GM11168 (cell line): ENCODE data around the gene MSL3B.

Source experiments
- in situ Hi-C: fragments of 300-500 bp; cut with MboI; formaldehyde crosslinking; loops from one replicate; pipeline ENCODE4 v1.12.0; 2022; ENCODE audit warnings: low sequenced_read_pairs; ENCODE audit not compliant: unreplicated experiment

MSL3B gene

DNA sequence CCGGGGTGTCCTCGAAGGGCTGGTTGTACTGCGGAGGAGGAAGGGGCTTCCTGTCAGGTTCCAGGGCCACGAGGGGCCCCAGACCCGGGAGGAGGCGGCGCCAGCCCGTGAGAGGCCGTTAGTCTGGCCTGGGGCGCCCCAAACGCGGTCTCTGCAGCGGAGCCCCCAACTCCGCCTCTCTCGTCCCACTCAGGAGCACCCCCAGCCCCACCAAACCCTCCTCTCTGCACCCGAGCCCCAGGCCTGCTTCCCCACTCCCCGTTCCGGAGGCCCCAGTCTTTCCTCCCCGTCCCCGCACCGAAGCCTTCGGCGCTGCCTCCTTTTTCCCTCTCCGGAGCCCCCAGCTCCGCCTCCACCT, 14.3 kb downstream of the MSL3B start:
- in situ Hi-C loops: no loop called here

DNA sequence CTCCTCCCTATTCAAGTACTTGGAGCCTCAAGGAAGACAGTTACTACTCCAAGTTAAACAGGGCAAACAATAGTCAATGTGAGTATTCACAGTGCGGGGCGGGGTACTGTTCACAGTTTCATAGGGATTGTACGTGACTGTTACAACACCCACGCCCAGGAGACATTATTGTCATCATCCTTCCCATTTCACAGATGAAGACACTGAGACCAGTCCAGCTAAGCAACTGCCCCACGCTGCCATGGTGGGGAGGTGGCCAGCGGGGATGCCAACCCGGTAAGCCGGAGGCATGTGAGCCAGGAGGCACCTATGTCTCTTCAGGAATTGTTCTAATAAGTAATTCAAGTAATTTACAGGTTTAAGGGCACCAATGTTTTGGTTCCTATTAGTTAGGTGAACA, 14.8 kb downstream of the MSL3B start:
- in situ Hi-C loops: no loop called here

DNA sequence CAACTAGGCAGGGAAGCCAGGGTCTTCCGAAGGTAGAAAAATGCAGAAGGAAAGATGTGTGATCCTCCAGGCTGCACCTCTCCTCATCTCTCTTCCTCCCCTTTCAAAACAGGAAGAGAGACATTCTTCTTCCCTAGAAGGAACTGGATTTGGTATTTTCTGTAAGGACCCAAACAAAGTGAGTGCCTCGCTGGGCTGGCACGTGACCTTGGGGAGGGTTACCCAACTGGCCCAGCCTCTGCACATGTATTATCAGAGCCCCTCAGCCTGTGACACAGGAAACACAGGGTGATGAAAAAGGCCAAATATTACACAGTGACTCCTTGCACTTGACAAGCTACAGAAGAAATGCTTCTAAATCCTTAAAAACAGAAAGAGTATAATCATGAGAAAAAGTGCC, 16.1 kb downstream of the MSL3B start:
- in situ Hi-C loops: no loop called here

DNA sequence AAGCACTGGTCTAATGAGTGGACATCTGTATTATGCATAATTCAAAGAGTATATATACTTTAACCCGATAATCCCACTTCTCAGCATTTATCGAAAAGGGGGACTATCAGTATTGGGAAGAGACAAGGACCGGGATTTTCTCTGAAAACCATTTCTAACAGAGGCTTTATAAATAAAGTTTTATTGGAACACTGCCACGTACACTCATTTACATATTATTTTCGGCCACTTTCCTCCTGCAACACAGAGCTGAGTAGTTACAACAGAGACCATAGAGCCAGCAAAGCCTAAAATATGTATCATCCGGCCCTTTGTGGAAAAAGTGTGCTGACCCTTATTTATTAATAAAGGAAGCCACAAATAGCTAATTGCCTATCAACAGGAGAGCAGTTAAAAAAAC, 17.0 kb downstream of the MSL3B start:
- in situ Hi-C loops: no loop called here

DNA sequence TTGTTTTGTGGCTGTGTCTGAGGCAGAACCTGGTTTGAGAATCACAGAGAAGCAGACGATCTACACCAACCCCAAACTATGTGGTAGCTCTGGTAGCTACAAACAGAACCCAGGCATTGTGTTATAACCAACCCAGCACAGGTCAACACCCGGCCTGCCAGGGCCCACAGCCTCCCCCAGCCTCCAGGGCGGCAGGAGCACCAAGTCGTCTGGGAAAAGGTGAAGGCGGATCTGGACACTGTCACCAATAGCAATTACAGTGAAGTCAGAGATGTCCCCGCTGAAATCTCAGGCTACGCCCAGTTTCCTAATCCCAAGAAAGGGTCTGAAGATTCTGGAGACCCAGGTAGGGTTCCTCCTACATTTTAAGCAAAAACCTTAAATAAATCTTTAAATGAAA, 17.4 kb downstream of the MSL3B start:
- in situ Hi-C loops: no loop called here

DNA sequence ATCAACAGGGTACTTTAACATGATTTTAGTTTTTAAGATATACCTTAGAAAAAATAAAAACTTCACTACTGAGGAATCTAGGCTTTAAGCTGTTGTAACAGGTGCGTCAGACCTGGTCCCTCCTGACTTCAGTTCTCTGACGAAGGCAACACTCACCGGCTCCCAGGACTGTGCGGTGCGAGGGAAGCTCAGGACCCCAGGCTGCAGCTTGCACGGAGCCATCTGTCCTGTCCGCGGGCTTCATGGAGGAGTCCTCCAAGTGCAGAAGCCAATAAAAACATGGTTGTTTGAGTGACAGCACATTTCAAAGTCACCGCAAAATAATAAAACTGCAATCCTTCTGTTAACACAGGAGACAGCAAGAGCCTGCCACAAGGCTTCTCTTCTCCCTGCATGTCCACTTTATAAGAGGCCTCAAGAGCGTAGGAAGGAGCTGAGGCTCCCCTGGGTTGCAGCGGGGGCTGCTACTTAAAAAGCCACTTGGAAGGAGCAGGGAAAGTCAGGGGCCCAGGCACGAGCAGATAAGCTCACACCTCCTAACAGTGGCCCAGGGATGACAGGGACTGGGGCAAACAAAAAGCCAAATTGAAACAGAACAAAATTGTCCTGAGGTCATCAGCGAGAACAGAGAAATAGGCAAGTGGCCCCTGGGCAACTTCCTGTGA, 18.4 kb downstream of the MSL3B start:
- in situ Hi-C loops: no loop called here

DNA sequence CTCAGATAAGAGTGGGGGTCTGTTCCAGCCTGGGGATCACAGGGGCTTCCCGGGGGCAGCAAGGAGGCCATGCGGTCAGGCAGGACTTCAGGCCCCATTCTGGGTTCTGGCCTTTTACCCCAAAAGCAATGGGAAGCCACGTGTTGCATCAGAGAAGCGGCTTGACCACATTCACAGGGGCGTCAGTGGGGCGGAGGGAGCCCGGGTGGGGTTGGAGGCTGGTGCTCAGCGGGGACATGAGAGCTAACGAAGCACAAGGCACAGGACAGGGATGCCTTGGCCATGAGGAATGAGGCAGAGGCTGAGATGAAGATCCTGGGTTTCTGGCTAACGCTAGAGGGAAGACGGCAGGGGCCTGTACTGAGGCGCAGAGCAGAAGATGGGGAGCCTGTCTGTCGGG, 19.9 kb downstream of the MSL3B start:
- in situ Hi-C loops: no loop called here

DNA sequence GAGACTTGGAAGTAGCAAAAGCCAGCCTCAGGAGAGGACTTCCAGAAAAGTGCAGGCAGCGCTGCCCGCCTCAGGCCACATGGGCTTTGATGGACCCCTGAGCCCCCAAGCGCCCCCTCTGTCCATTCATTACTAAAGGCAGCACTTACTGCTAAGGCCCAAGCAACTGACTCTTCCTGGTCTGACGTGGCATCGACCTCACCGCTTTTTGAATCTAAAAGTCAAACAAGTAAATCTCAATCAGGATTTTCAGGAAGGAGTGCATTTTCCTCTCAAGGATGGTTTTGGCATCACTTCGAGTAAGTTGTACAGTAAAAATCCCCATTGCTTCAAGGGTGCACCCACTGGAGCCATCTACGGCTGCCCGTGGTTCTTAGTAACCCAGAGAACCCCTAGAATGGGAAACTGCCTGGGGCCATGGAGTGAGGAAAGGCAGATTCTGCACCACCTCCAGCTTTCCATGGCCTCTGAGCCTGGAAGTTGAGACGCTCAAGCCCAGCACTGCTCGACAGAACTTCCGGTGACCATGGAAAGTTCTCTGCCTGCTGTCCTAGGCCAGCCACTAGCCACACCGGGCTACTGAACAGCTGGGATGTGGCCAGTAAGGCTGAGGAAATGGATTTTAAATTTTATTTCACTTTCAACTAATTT, 20.8 kb downstream of the MSL3B start:
- in situ Hi-C loops: no loop called here

DNA sequence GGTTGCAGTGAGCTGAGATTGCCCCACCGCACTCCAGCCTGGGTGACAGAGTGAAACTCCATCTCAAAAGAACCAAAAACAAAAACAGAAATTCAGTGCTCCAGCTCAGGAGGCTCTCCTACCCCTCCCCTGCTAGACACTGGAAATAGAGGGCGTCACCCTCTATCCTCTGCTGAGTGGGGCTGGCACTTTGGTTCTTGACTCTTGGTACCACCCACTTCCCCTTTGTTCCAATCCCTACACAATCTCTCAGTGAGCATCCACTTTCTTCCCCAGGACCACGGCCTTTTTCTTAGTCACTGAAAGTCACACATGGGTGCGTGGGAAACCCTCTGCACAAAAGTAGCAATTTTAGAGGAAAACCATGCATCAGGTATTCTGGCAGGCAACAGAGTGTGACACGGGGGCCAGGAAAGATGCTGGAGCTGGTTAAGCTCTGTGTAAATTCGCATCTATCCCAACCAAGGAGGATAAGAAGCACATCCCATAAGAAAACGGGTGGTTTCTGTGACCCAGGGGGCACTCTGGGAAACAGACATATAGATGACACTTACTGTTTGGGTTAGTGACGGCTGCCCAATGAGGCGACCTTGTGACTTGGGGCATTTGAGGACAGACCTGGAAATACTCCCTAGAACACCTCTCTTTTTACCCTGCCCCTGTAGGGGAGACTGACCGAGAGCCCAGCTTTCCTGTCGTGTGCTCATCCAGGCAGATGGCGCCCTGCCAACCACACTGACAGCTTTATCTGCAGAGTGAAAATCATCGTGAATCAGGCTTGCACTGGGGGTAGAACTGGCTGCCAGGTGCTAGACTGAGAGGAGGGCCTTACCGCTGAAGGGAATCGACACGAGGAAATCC, 21.6 kb downstream of the MSL3B start:
- in situ Hi-C loops: no loop called here

DNA sequence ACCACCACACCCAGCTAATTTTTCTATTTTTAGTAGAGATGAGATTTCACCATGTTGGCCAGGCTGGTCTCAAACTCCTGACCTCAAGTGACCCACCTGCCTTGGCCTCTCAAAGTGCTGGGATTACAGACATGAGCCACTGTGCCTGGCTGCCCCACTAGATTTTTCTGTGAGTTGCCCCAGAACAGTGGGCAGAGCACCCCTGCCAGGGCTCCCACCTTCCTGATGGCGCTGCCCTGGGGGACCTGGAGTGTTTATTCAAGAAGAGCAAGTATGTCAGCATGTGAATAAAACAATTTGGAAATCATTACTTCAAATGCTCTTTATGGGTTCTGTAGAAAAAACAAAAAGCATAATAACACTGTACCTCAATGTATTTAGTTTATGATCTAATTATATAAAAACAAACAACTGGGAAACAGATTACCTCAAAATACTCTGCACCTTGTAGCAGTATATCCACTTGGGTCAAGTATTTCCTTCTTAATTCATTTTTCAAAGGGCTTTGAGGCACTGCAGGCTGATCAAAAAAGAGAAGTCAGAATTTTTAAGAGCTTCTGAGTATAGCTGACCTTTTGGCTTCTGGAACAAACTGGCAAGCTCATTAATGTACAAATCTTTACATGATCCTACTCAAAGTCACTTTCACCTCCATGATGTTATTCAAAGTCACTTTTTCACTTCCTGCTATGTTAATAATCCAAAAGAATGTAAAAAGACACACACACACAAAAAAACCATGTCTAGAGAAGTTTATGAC, 22.7 kb downstream of the MSL3B start:
- in situ Hi-C loops: no loop called here

DNA sequence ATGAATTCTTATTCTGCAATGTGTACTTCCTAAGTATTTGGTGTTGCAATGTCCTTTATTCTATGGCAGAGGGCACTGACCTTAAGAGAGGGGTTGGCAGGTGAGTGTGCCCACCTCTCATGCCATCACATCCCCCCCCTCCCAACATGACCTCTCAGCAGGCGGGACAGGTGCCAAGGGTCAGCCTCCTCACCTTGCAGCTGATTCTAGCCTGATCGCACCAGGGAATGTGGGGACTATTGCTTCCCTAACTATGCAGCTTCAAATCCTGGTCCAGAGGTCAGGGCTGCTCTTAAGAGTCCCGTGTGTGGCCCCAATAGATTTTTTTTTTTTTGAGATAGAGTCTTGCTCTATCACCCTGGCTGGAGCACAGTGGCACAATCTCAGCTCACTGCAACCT, 23.4 kb downstream of the MSL3B start:
- in situ Hi-C loops: no loop called here

DNA sequence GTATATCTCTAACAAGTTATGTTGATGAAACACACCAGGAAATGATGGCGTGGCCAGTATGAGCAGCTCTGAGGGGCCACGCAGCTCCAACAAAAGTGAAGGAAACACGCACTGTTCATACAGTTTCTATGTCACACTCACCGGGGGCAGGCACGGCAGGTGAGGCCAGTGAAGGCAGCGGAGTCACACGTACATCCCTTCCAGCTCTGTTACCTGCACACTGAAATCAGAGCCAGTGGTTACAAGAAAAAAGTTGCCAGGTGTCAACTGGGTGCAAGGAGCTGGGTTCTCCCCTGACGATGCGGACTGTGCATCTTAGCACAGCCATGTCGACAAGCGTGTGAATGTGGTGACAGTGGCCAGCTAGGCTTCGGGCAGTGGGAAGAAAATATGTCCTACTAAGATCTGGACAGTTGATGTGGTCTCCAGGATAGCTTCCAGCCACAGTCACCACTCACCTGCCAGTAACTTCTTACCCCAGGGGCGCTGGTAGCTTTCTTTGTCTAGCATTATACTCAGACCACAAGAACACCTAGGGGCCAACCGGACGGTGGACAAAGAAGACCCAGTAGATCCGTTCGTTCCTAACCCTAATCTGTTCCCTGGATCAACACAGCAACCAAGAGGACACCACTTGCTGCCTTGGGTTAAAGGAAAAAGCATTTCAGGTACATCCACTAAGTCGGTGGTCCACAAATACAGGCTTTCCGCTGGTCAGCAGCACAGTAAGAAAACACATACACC, 23.9 kb downstream of the MSL3B start:
- in situ Hi-C loops: no loop called here

DNA sequence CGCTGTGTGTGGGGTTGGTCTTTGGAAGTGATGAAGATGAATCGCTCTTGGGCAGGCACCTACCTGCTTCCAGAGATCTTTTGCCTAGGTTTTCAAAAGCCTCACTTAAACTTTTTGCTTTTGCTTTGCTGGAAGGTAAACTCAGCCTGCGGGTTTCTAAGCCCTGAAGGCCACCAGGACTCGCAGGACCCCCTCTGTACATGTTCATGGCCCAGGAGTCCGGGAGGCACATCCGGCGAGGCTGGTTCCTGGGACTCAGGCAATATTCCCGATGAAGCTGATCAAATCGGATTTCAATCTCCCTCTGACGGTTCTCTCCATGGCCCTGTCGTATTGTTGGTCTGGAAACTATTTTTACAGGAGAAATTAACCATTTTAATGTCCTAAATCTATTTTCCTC, 27.0 kb downstream of the MSL3B start:
- in situ Hi-C loops: no loop called here

DNA sequence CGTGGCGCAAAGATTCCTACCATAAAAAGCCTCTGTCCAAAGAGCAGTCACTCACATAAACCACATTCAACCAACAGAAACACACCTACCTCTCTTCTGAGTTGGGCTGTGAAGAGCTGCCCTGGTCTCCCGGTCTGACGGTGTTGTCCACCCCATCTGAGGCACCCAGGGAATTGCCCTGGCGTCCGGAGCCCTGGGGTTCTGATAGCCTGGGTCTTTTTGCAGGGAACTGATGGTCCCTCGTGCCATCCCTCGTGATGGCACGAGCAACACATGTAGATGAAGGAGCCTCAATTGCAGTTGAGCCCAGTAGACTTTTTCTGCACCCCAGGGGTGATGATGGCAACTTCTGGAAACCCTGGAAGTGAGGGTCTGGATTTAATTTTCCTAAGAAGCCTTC, 27.7 kb downstream of the MSL3B start:
- in situ Hi-C loops: no loop called here

DNA sequence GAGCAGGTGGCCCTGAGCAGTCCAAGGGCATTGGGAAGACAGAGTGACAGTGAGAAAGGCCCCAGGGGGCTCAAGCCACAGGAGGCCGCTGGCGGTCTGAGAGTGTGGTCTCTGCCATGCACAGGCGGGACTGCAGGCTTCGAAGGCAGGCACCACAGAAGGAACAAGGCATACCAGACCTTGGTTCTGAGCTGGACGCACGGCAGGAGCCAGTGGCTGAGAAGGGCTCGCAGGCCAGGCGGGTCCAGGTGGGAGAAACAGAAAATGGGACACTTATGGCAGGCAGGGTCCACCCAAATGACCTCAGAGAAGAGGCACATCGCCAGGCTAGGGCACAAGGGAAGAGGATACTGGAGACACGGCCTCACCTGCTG, 28.8 kb downstream of the MSL3B start:
- in situ Hi-C loops: no loop called here

DNA sequence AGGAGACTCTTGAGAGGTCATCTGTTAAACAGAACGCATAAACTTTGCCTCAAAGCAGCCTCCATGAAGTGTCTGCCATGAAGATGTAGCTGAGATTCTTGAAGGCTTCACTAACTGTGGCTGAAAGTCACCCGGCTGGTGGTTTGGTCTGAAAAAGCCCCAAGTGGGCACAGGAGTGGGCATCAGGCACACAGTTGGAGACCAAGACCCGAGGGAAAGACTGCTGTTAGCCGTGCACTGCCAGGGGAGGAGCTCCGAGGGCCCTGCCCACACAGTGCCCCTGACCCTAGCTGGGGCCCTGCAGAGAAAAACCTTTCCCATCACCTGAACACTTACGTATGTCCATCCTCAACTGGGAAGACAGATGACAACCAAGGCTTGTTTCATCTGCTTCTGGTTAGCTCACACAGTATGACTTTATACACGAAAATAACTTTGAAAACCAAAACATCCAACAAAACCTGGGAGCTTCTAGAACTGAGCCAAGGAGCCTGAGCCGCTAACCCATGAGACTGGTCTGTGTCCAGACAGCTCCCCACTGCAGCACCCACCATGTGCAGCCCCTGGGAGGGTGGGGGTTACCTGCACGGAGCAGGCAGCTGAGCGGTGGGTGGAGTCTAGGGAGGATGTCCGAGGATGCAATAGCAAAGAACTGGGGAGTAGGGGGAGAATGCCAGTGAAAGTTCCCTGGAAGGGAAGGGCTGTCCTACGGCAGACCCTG, 29.3 kb downstream of the MSL3B start:
- in situ Hi-C loops: no loop called here

DNA sequence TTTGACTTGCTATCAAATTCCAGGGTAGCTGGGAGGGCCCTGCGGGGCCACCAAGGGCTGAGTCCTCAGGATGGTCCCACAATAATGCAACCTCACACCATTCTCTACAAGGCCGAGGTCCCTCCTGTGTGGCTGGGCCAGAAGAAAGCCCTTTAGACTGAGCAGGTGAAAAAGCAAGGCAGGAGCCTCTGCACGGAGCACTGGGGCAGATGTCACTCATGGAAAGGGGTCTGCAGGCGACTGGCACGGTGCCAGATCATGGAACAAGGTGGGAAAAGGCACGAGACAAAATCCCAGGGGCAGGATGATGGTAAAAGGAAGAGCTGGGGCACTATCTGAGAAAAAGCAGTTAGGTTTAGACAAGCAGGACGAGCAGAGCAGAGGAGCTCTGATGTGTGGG, 29.9 kb downstream of the MSL3B start:
- in situ Hi-C loops: no loop called here

DNA sequence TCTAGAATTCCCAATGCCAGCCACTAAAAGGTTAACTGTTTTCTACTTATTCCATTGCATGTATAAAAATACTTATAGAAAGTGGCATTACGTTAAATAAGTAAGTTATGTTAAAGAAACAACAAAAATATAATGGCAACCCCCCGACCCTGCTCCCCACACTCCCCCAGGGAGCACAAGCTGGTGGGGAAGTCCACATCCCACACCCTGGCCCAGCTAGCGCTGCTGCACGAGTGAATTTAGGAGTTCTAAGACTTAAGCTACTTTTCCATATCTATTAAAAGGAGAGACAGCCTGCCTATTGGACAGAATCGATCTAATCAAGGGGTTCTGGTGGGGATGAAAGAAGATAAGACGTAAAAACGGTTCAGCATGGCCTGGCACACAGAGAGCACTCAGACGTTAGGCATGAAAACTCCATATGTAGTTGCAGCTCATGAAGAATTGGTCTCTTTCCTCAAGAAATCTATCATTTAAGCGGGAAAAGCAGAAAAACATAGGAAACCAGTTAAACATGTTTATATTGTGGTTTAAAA, 30.4 kb downstream of the MSL3B start:
- in situ Hi-C loops: no loop called here

DNA sequence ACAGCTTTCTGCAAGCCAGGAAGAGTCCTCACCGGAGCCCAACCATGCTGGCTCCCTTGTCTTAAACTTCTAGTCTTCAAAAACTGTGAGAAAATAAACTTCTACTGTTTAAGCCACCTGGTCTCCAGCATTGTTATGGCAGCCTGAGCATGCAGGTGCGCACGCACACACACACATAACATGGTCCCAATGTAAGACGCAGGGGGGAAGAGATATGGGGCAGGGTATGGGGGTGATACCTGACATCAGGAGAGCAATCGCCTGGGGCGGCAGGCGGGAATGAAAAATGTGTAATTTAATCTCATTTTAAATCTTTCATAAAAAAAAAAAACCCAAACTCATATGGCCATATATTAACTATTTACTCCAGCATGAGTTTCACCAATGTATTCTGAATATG, 31.8 kb downstream of the MSL3B start:
- in situ Hi-C loops: no loop called here
